ENCODE data around the gene CNTN4. TPM values are rescaled to one million over a fixed set of nuclear protein-coding genes. Genes with fewer than 3 reads are reported as not detected.

The CNTN4 gene
- total RNA-seq, 1 donor from 2014 or later: 23.0 TPM

DNA sequence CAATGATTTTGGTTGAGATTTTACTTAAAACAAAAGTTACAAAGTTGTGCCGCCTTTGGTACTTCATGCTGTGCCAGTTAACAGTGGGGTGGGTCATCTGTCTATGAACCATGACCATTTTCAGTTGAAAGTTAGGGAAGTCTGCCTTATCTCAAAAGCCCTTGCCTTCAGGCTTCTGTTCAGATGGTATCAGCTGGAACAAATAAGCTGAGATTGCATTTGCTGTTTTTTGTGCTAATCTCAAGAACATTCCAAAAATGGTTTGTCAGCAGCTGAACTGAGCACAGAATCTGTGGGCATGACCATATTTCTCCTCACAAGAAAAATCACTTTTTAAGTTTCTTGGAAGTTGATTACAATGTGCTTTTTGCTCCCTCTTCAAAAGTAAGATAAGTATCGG, 869.2 kb downstream of the CNTN4 start:
- no peak overlapping the region for H3K27ac Mint-ChIP-seq (ENCODE audit: unreplicated experiment)
- H3K4me1 Mint-ChIP-seq (ENCODE audit: low read depth, unreplicated experiment): no peaks in the 10 kb centered on the region
- no peaks in the 10 kb centered on the region for H3K36me3 Mint-ChIP-seq (ENCODE audit: unreplicated experiment)
- DNase-seq: no peak
- TF ChIP-seq, protein P1, sequence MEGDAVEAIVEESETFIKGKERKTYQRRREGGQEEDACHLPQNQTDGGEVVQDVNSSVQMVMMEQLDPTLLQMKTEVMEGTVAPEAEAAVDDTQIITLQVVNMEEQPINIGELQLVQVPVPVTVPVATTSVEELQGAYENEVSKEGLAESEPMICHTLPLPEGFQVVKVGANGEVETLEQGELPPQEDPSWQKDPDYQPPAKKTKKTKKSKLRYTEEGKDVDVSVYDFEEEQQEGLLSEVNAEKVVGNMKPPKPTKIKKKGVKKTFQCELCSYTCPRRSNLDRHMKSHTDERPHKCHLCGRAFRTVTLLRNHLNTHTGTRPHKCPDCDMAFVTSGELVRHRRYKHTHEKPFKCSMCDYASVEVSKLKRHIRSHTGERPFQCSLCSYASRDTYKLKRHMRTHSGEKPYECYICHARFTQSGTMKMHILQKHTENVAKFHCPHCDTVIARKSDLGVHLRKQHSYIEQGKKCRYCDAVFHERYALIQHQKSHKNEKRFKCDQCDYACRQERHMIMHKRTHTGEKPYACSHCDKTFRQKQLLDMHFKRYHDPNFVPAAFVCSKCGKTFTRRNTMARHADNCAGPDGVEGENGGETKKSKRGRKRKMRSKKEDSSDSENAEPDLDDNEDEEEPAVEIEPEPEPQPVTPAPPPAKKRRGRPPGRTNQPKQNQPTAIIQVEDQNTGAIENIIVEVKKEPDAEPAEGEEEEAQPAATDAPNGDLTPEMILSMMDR (IDR thresholded peaks at IDR 0.05; ENCODE audit: partially characterized antibody, unreplicated experiment): no peak
- no peaks in the 10 kb centered on the region for H3K27me3 Mint-ChIP-seq (ENCODE audit: unreplicated experiment)
- no peaks in the 10 kb centered on the region for H3K9me3 Mint-ChIP-seq (ENCODE audit: unreplicated experiment)
- H3K4me3 Mint-ChIP-seq (ENCODE audit: unreplicated experiment): no peak overlapping the region

DNA sequence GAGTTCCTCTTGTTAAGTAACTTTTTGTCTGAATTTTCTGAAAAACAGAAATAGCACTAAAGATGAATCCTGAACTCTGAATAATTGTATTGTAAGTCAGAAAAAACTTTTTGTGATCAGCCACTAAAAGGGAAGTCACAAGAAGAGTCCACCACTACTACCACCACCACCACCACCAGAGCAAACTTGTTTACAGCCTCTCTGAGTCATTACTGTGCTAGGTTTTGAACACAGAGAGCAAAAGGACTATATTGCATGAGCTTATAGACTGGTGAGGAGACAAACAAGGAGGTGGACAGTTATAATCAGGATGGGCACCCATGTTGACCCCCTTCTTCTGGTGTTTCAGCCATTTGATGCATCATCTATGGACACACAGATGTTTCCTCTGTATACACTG, 869.8 kb downstream of the CNTN4 start:
- DNase-seq: no peak
- Mint-ChIP-seq H3K4me3 (ENCODE audit: unreplicated experiment) (no peak overlapping the region), H3K9me3 (ENCODE audit: unreplicated experiment) (no peaks in the 10 kb centered on the region), H3K4me1 (ENCODE audit: low read depth, unreplicated experiment) (no peaks in the 10 kb centered on the region), H3K27me3 (ENCODE audit: unreplicated experiment) (no peaks in the 10 kb centered on the region), H3K27ac (ENCODE audit: unreplicated experiment) (no peak overlapping the region), H3K36me3 (ENCODE audit: unreplicated experiment) (no peaks in the 10 kb centered on the region)
- TF ChIP-seq, protein P1 (IDR thresholded peaks at IDR 0.05; ENCODE audit: partially characterized antibody, unreplicated experiment): no peak

DNA sequence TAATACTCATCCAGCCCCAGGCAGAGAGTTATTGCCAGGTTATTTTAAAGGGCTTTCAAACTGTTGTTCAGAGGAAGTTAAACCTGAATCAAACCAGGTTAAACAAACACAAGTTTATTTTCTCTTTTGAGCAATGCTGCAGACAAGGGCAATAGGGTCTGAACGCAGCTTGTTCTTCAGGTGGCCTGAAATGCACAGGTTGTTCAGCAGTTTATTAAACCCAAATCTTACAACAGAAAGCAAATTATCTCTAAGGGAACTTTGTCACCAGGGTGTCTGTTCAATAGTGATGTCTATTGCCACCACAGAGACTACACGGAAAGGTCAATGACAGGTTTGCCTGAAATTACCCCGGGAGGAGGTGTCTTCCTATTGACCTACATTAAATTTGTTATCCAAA, 877.5 kb downstream of the CNTN4 start:
- peaks cover 3% of the 10 kb centered on the region for H3K27me3 Mint-ChIP-seq (ENCODE audit: unreplicated experiment)
- TF ChIP-seq, protein P1 (IDR thresholded peaks at IDR 0.05; ENCODE audit: partially characterized antibody, unreplicated experiment): no peak
- H3K36me3 Mint-ChIP-seq (ENCODE audit: unreplicated experiment): no peaks in the 10 kb centered on the region
- DNase-seq: no peak
- no peak overlapping the region for H3K27ac Mint-ChIP-seq (ENCODE audit: unreplicated experiment)
- H3K4me1 Mint-ChIP-seq (ENCODE audit: low read depth, unreplicated experiment): peaks cover 5% of the 10 kb centered on the region
- no peaks in the 10 kb centered on the region for H3K9me3 Mint-ChIP-seq (ENCODE audit: unreplicated experiment)
- H3K4me3 Mint-ChIP-seq (ENCODE audit: unreplicated experiment): no peak overlapping the region

DNA sequence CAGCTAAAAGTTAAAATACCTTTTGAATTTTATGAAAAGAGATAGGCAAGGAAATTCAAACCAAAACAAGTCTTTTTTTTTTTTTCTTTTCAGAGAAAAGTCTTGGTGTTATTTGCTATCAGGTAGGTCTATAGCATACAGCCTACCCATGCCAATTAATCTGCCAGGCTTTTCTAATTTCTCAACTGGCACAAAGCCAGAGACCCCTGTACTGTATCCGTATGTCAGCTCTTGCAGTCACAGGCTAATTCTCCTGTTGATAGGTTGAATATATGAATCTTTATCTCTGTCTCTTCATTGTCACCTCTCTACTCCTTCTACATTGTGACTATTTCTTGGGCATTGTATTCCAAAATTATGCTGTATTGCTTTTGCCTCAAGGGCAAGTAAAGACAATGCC, 878.1 kb downstream of the CNTN4 start:
- peaks cover 5% of the 10 kb centered on the region for H3K4me1 Mint-ChIP-seq (ENCODE audit: low read depth, unreplicated experiment)

DNA sequence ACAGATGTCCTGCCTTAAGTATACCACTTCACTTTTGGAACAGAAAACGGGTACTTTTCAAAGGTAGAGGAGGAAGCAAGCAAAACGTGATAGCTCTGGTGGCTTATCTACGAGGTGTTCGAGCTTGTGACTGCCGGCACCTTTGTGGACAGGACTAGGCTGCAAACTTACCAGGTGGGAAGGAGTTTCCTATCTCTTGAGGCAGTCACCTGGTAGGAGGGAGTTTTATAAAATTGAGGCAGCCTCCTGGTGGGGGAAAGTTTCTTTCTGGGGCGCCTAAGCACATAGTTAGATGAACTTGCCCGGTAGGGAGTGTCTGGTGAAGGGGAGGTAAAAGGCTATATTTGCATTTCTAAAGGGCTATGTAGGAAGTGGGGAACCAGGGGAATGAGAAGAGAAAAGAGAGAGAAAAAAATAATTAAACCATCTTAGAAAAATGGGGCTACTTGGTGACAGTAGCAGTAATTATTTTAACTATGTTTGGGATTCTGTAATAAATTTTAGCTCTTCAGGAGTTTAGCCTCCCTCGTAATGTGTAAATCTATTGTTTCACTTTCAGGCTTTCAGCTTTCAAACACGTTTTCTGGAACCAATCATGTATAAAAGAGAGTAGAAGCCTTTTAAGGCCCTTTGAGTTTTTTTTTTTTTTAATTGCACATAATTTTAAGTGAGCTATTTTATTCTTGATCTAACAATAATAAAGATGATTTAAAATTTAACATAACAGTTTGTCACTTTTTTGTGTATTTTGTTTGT, 880.5 kb downstream of the CNTN4 start:
- no peak for DNase-seq
- no peaks in the 10 kb centered on the region for H3K9me3 Mint-ChIP-seq (ENCODE audit: unreplicated experiment)
- no peaks in the 10 kb centered on the region for H3K36me3 Mint-ChIP-seq (ENCODE audit: unreplicated experiment)
- H3K27ac Mint-ChIP-seq (ENCODE audit: unreplicated experiment): no peak overlapping the region
- TF ChIP-seq, protein P1 (IDR thresholded peaks at IDR 0.05; ENCODE audit: partially characterized antibody, unreplicated experiment): no peak
- H3K4me1 Mint-ChIP-seq (ENCODE audit: low read depth, unreplicated experiment): peaks cover 10% of the 10 kb centered on the region
- H3K27me3 Mint-ChIP-seq (ENCODE audit: unreplicated experiment): peaks cover 3% of the 10 kb centered on the region
- H3K4me3 Mint-ChIP-seq (ENCODE audit: unreplicated experiment): no peak overlapping the region

More for the DNA sequence above, 878.1 kb downstream of the CNTN4 start:
- no peak for DNase-seq
- TF ChIP-seq, protein P1 (IDR thresholded peaks at IDR 0.05; ENCODE audit: partially characterized antibody, unreplicated experiment): no peak
- H3K9me3 Mint-ChIP-seq (ENCODE audit: unreplicated experiment): no peaks in the 10 kb centered on the region
- H3K27ac Mint-ChIP-seq (ENCODE audit: unreplicated experiment): no peak overlapping the region
- no peaks in the 10 kb centered on the region for H3K36me3 Mint-ChIP-seq (ENCODE audit: unreplicated experiment)
- no peak overlapping the region for H3K4me3 Mint-ChIP-seq (ENCODE audit: unreplicated experiment)
- peaks cover 3% of the 10 kb centered on the region for H3K27me3 Mint-ChIP-seq (ENCODE audit: unreplicated experiment)
